GM19438 (cell line): ENCODE data around the gene ZNF740.
"Not testable (repeated sequence)": the region's sequence is repeated elsewhere in the genome, so short reads cannot be mapped to it uniquely, and the experiment has no call there.

Source experiments
- ATAC-seq: cut with Tn5 transposase; IDR thresholded peaks from one replicate; pipeline ENCODE4 v1.9.1; 2021; ENCODE audit warnings: low read depth; ENCODE audit not compliant: unreplicated experiment

ZNF740 gene

GRCh38 chr12:53172352-53172751 lies 8.2 kb upstream of the ZNF740 start:
- ATAC-seq = no peak

DNA sequence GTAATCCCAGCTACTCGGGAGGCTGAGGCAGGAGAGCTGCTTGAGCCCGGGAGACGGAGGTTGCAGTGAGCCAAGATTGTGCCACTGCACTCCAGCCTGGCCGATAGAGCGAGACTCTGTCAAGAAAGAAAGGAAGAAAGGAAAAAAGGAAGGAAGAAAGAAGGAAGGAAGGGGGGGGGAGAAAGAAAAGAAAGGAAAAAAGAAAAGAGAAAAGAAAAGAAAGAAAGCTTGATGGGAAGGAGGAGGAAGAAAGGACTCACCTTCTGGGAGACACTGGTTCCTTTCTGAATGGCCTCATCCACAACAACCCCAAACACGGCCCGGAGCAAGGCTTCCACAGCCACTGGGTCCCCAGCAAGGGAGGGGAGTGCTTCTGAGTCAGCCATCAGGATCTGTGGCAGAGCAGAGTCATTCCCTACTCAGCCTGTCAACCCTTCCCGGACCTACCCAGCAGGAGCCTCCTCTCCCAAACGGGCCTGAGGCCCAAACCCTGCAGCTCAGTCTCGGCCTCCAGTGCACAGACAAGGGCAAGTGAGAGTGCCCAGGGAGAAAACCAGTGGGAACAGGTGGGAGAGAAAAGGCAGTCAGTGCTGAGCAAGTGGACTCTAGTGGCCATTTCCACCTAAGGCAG lies 7.3 kb upstream of the ZNF740 start:
- ATAC-seq = no peak

DNA sequence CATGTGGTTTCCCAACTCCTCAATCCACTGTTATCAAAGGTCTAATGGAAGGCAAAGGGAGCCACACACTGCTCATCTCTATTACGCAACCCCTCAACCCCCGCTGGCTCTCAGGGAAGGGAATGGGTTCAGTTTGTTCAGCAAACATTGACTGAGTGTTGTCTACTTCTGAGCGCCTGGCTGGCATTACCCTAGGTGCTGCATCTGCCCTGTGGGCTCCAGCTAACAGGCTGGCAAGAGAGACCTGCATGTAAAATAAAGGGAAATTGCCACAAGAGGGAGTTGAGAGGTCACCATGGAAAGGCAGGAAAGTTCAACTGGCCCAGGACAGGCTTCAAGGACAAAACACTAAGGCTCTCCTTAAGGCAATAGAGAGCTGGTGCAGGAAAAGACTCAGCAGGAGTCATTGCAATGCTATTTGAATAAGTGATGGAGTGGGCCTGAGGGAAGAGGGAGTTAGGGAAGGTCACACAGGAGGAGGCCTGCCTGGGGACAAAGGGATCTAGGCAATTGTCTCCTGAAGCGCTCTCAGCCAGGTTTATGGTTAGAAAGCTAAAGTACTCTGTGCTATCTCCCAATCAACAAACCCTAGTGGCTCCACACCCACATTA lies 5.5 kb upstream of the ZNF740 start:
- no peak for ATAC-seq

DNA sequence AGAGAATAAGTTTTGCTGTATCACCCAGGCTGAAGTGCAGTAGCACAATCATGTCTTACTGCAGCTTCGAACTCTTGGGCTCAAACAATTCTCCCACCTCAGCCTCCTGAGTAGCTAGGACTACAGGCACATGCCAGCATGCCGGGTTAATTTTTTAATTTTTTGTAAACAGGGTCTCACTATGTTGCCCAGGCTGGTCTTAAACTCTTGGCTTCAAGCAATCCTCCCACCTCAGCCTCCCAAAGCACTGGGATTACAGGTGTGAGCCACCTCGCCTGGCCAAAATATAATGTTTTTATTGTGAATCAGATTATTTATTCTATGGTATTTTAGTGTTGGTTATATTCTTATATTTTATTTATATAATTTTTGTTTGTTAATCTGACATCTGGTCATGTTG lies 3.8 kb upstream of the ZNF740 start:
- ATAC-seq = no peak

GRCh38 chr12:53177447-53177846 lies 3.1 kb upstream of the ZNF740 start:
- ATAC-seq = not testable (repeated sequence)

DNA sequence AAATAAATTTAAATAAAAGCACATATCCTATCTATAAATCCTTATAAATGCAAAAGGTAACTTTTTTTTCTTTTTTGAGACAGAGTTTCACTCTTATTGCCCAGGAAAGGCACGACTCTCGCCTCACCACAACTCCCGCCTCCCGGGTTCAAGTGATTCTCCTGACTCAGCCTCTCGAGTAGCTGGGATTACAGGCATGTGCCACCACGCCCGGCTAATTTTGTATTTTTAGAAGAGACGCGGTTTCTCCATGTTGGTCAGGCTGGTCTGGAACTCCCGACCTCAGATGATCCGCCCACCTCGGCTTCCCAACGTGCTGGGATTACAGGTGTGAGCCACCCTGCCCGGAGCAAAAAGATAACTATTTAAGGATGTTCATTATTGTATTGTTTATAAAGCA lies 1.7 kb upstream of the ZNF740 start:
- ATAC-seq = not testable (repeated sequence)

DNA sequence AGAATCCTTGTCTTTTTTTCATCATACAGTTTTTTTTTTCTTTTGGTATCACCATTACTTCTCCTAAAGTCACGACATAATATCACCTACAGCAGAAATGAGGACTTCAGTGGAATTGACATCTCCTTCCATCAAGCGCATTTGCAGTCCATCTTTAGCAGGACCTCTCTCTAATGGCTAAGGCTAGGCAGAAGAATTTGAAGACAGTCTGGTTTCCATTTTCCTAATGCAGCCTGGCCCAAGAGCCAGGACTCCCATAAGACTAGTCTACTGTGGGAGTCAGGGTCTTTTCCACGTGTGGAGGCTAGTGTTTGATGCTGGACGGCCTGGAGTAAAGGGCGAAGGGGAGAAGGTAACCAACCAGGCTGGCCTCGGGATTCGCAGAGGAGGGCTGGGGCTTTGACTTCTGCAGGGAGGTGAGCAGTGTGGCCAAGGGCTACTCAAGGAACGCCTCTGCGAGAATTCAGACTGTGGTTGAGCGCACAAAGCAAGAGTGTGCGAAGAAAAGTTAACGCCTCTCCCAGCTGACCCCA lies 769 bp upstream of the ZNF740 start:
- no peak for ATAC-seq

GRCh38 chr12:53180931-53181645 lies 566 bp downstream of the ZNF740 start:
- ATAC-seq = peak; percentile 44

- no peak for ATAC-seq
Measured at GRCh38 chr12:53181935-53182334, 1.4 kb downstream of the ZNF740 start.

DNA sequence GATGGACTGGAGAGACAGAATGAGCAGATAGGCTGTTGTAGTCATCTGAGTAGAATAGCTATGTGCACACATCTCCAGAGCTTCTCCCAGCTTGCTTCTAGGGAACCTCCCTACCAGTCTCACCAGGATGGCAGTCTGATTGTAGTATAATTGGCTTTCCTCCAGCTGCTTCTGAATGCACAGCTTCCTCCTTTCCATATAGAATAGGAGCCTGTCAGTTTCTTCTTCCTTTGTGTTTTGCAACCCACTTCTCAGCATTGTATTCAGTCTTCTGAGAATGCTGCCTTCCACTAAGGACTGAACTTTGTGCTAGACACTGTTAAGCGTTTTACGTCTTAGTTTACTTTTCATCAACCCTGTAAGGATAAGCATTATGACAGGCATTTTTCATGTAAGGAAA lies 2.4 kb downstream of the ZNF740 start:
- no peak for ATAC-seq

- no peak for ATAC-seq
Measured at GRCh38 chr12:53184828-53185227, 4.3 kb downstream of the ZNF740 start.

DNA sequence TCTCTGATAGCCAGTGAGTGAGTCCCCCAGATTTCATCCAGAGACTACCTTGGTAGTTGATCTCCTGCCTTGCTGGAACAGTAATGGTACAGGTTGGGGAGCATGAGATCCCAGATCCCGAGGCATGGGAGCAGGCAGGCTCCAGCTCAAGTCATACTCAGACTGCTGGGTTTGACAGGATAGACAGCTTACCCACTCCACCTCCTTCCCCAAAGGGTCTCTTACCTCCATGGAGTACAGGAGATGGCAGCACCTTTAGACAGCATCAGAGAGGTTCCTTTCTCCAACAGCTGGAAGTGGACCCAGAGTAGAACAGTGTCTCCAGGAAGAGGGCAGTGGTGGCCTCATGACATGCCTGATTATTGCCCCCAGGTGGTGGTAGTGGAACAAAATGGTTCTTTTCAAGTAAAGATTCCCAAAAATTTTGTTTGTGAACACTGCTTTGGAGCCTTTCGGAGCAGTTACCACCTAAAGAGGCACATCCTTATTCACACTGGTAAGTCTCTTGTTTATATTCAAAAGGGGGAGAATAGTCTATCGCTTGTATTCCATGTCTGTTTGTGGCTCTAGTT lies 5.1 kb downstream of the ZNF740 start:
- ATAC-seq = no peak

DNA sequence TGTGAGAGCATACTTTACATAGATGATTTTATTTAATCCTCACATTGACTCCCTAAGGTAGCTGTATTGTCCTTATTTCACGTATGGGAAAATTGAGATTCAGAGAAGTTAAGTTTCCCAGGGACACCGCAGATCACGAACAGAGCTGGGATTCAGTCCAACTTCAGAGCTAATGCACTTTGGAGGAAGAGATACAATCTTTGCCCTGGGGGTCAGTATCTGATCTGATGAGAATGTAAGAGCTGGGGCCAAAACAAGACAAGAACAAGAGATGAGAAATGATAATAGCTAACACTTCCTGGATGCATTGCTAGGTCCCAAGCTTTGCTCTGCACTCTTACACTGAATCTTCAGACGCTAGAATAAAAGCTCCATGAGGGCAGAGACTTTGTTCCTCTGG lies 6.2 kb downstream of the ZNF740 start:
- no peak for ATAC-seq

DNA sequence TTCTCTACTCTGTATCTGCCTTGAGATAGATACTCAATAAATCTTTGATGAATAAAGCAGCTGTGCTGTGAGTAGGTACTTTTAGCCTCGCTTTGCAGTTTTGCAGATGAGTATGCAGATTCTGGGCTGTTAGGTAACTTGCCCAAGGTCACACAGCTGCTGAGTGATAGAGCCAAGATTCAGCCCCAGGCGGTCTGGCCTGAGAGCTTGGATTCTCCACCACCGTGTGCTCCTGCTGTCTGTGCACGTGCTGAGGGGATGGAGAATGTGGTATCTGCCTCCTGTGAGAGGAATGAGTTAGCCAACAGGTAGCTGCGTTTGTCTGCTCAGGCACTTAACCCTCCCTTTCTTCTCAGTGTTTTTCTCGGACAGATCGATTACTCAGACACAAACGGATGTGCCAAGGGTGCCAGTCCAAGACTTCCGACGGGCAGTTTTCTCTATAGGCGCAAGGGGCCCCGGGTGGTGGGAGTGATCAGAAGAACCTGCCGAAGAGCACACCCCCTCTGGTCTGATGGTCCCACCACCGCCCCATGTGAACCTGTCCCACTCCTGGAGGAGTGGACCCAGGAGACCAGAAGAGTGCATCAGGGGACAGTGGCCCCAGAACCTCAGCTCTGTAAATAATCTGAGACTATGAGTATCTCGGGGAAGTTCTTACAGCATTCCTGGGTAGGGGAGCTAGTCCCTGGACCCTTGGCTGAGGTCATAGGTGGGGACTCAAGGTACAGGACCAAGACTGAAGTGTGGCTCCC lies 6.8 kb downstream of the ZNF740 start:
- no peak for ATAC-seq

- ATAC-seq = no peak
Measured at GRCh38 chr12:53190108-53190729, 9.7 kb downstream of the ZNF740 start.

GRCh38 chr12:53191096-53191884 lies 10.8 kb downstream of the ZNF740 start:
- ATAC-seq = no peak

- no peak for ATAC-seq
Measured at GRCh38 chr12:53191885-53192530, 11.5 kb downstream of the ZNF740 start.

DNA sequence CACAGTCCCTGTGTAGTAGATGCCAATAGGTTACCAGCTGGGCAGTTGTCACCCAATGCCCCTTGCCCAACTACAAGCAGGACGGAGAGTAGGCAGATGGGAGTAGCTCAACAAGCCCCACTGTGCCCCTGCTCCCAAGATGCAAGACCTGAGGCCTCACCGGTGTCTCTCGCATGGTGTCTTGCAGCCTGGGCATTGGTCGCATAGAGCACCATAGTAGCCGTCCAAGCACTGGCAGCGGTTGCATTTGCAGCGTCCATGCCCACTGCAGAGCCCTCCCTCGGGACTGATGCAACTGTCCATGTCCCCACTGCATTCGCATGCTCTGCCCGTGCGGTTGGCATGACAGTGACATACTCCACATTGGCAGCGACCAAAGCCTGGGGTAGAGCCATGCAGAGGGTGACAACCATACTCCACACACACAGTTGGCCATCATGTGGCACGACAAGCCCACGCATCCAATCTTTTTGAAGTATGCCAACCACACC lies 12.1 kb downstream of the ZNF740 start:
- ATAC-seq = no peak

GRCh38 chr12:53193040-53193439 lies 12.5 kb downstream of the ZNF740 start:
- no peak for ATAC-seq
